Breast epithelium (tissue), 4 donors: ENCODE results near the gene EFNB2. TPM values are rescaled to one million over a fixed set of nuclear protein-coding genes. Genes with fewer than 3 reads are reported as not detected.

Experiments used
- DNase-seq, 2 donors: peaks; one replicate each; pipeline ENCODE4 v3.0.0-alpha.2; 2019; ENCODE audit warnings: low spot score in 2 of 2
- H3K27ac ChIP-seq, 2 donors: fragments of 200-600 bp; sonication (generic) in 1 of 2; one replicate each; pipeline ENCODE4 v1.5.1; 2016 to 2019; ENCODE audit warnings: mild to moderate bottlenecking in 1 of 2
- H3K27me3 ChIP-seq, 2 donors: fragments of 200-600 bp; sonication (generic) in 1 of 2; one replicate each; pipeline versions ENCODE4 v1.5.1 to v1.6.0; 2017 to 2019; ENCODE audit warnings: control low read depth in 1 of 2, mild to moderate bottlenecking in 1 of 2
- H3K36me3 ChIP-seq: fragments of 200-600 bp; one replicate; pipeline ENCODE4 v1.5.1; 2019
- H3K4me1 ChIP-seq, 2 donors: fragments of 200-600 bp; sonication (generic); one replicate each; pipeline ENCODE4 v1.5.1; 2016 to 2019; ENCODE audit warnings: control low read depth in 1 of 2
- H3K4me3 ChIP-seq, 3 donors: fragments of 200-600 bp; sonication (generic); 1 replicate in 2 of 3; 2 replicates in 1 of 3; pipeline ENCODE4 v1.5.1; 2016 to 2019; ENCODE audit warnings: mild to moderate bottlenecking in 3 of 3, moderate library complexity in 2 of 3
- H3K9me3 ChIP-seq, 2 donors: fragments of 200-600 bp; sonication (generic) in 1 of 2; one replicate each; pipeline ENCODE4 v1.5.1; 2016 to 2019; ENCODE audit warnings: control low read depth in 1 of 2
- POLR2A ChIP-seq: fragments of 450-650 bp; IDR thresholded peaks from one replicate; pipeline ENCODE4 v1.6.1; 2016; ENCODE audit warnings: antibody characterized with exemption, mild to moderate bottlenecking, moderate library complexity
- POLR2AphosphoS5 ChIP-seq, 3 donors: sonication (generic); formaldehyde crosslinking; IDR thresholded peaks; one replicate each; pipeline ENCODE4 v1.6.1; 2017; ENCODE audit warnings: antibody characterized with exemption in 3 of 3
- intact Hi-C: fragments of 100-400 bp; cut with DNase I; formaldehyde crosslinking; loops from one replicate; pipeline ENCODE4 v1.15.1; 2023; ENCODE audit warnings: low total_unique reads
- total RNA-seq, 3 donors: library from RNA; depleted of rRNA; stranded (reverse); fragments of >200 nt; gene quantifications; one replicate each; pipeline ENCODE4 v1.1.0, GENCODE V29; 2016
- TF ChIP-seq, protein P1 (sequence below), 3 donors: fragments of 450-650 bp; IDR thresholded peaks; one replicate each; pipeline ENCODE4 v1.5.1; 2016 to 2017; ENCODE audit warnings: antibody characterized with exemption in 3 of 3, mild to moderate bottlenecking in 3 of 3, moderate library complexity in 3 of 3

EFNB2 gene
- total RNA-seq, 3 donors from 2014 or later, result 9.4 to 15.7 (median 15.2) TPM

- H3K4me1 ChIP-seq, result peaks cover 0 to 8% of the 10 kb centered on the region in 2 donors
Observed at GRCh38 chr13:106558527-106558926, 23.1 kb upstream of the EFNB2 start.

DNA sequence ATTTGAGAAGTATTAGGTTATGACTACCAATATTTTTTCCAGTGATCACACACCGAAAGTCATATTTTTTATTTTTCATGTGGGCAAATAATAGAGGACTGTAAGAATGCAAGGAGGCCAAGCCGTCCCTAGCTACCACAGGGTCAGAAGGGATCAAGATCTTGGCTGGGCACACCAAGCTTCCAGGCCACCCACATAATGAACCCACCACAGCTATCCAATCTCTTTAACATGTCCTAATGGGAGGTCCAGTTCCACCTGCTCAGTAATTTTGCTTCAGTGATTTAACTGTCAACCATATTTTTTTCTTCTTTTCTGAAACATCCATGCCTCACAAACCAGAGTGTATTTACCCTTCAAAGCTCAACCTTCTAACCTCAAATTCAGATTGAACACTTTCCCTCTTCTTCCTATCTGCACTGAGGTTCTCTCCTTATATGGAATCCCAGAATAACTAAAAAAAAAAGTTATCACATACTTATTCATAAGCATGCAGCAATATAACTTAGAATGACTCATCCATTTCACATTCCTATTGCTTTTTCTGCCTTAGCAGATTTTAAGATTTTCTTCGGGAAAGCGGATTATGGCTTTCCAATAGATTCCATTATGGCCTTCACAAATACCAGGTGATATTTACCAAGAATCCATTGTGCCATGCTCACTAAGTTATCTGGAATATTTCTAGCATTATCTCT, 20.3 kb upstream of the EFNB2 start:
- TF ChIP-seq, protein P1, sequence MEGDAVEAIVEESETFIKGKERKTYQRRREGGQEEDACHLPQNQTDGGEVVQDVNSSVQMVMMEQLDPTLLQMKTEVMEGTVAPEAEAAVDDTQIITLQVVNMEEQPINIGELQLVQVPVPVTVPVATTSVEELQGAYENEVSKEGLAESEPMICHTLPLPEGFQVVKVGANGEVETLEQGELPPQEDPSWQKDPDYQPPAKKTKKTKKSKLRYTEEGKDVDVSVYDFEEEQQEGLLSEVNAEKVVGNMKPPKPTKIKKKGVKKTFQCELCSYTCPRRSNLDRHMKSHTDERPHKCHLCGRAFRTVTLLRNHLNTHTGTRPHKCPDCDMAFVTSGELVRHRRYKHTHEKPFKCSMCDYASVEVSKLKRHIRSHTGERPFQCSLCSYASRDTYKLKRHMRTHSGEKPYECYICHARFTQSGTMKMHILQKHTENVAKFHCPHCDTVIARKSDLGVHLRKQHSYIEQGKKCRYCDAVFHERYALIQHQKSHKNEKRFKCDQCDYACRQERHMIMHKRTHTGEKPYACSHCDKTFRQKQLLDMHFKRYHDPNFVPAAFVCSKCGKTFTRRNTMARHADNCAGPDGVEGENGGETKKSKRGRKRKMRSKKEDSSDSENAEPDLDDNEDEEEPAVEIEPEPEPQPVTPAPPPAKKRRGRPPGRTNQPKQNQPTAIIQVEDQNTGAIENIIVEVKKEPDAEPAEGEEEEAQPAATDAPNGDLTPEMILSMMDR (IDR thresholded peaks at IDR 0.05), result no peak
- TF ChIP-seq POLR2AphosphoS5 (IDR thresholded peaks at IDR 0.05), result no peak
- TF ChIP-seq POLR2A, result no peak
- Histone ChIP-seq H3K27ac (no peak overlapping the region), H3K4me3 (no peak overlapping the region), H3K4me1 (no peaks in the 10 kb centered on the region), H3K9me3 (no peaks in the 10 kb centered on the region), H3K36me3 (no peaks in the 10 kb centered on the region), H3K27me3 (no peaks in the 10 kb centered on the region)
- intact Hi-C loops, result no loop called here
- no peak for DNase-seq

More at GRCh38 chr13:106558527-106558926, 23.1 kb upstream of the EFNB2 start:
- intact Hi-C loops, result no loop called here
- H3K4me3 ChIP-seq, result no peak overlapping the region
- no peak for DNase-seq
- no peaks in the 10 kb centered on the region for H3K27me3 ChIP-seq
- H3K36me3 ChIP-seq, result no peaks in the 10 kb centered on the region
- no peaks in the 10 kb centered on the region for H3K9me3 ChIP-seq
- H3K27ac ChIP-seq, result no peak overlapping the region
- TF ChIP-seq, protein P1 (IDR thresholded peaks at IDR 0.05), result no peak
- TF ChIP-seq POLR2AphosphoS5 (IDR thresholded peaks at IDR 0.05), result no peak
- no peak for TF ChIP-seq POLR2A

GRCh38 chr13:106551751-106552150, 16.3 kb upstream of the EFNB2 start:
- H3K9me3 ChIP-seq, result no peaks in the 10 kb centered on the region
- H3K27me3 ChIP-seq, result no peaks in the 10 kb centered on the region
- intact Hi-C loops, result no loop called here
- TF ChIP-seq, protein P1 (IDR thresholded peaks at IDR 0.05), result no peak
- no peaks in the 10 kb centered on the region for H3K4me1 ChIP-seq
- H3K4me3 ChIP-seq, result no peak overlapping the region
- H3K36me3 ChIP-seq, result no peaks in the 10 kb centered on the region
- DNase-seq, result no peak
- H3K27ac ChIP-seq, result no peak overlapping the region

DNA sequence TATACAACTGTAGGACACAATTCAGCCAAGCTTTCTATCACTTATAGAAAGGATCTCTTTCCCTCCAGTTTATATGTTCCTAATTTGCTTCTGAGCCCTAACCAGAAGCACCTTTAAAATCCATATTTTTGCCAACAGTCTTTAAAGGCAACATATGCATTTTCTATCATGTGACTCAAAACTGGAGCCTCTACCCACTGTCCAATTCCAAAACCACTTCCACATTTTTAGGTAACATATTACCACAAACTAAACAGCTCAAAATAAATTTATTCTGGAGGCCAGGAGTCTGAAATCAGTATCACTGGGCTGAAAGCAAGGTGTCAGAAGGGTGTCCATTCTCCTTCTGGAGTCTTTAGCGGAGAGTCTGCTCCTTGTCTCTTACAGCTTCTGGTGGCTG, 15.9 kb upstream of the EFNB2 start:
- no peaks in the 10 kb centered on the region for H3K9me3 ChIP-seq
- H3K4me1 ChIP-seq, result no peaks in the 10 kb centered on the region
- H3K4me3 ChIP-seq, result no peak overlapping the region
- TF ChIP-seq, protein P1 (IDR thresholded peaks at IDR 0.05), result no peak
- TF ChIP-seq POLR2A (no peak), POLR2AphosphoS5 (IDR thresholded peaks at IDR 0.05) (no peak)
- DNase-seq, result no peak
- H3K36me3 ChIP-seq, result no peaks in the 10 kb centered on the region
- intact Hi-C loops, result no loop called here
- H3K27me3 ChIP-seq, result no peaks in the 10 kb centered on the region
- no peak overlapping the region for H3K27ac ChIP-seq

DNA sequence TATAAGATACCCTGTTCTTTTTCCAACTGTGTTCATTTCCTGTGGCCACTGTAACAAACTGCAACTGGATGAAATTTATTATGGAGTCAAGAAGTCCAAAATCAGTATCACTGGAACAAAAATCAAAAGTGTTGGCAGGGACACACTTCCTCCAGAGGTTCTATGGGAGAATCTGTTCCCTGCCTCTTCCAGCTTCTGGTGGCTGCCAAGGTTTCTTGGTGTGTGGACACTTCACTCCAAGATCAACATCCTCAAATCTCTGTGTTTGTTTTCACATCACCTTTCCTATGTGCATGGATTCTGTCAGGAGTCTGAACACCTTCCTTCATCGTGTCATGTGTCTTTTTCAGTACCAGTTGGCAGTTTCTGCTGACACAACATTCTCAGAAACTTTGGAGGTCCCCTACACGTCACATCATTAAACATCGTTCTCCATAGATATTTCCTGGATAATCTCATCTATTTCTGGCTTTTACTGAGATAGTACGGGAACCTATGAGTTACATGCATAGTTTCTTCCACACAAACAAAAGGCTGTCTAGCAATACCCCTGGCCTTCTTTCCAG, 15.2 kb upstream of the EFNB2 start:
- DNase-seq, result no peak
- intact Hi-C loops, result no loop called here
- Histone ChIP-seq H3K27ac (no peak overlapping the region), H3K9me3 (no peaks in the 10 kb centered on the region), H3K27me3 (no peaks in the 10 kb centered on the region), H3K36me3 (no peaks in the 10 kb centered on the region), H3K4me1 (no peaks in the 10 kb centered on the region), H3K4me3 (no peak overlapping the region)
- TF ChIP-seq POLR2AphosphoS5 (IDR thresholded peaks at IDR 0.05), result no peak
- TF ChIP-seq, protein P1 (IDR thresholded peaks at IDR 0.05), result no peak
- TF ChIP-seq POLR2A, result no peak
